HG02885 (cell line): ENCODE measurements around the gene BAX.

Experiments used
- ATAC-seq: cut with Tn5 transposase; IDR thresholded peaks from one replicate; pipeline ENCODE4 v1.9.1; 2021; ENCODE audit warnings: mild to moderate bottlenecking; ENCODE audit not compliant: unreplicated experiment, poor library complexity

Gene BAX

GRCh38 chr19:49004964-49005614 is 50.4 kb downstream of the BAX start:
- no peak for ATAC-seq

- ATAC-seq, result no peak
These were observed 52.2 kb downstream of the BAX start for GRCh38 chr19:49006905-49007304.

GRCh38 chr19:49009828-49010227 is 55.2 kb downstream of the BAX start:
- ATAC-seq, result no peak

GRCh38 chr19:49010453-49010852 is 55.8 kb downstream of the BAX start:
- ATAC-seq, result no peak

GRCh38 chr19:49011194-49011593 is 56.5 kb downstream of the BAX start:
- ATAC-seq, result no peak
